ENCODE data around the gene DRC7.

DNA sequence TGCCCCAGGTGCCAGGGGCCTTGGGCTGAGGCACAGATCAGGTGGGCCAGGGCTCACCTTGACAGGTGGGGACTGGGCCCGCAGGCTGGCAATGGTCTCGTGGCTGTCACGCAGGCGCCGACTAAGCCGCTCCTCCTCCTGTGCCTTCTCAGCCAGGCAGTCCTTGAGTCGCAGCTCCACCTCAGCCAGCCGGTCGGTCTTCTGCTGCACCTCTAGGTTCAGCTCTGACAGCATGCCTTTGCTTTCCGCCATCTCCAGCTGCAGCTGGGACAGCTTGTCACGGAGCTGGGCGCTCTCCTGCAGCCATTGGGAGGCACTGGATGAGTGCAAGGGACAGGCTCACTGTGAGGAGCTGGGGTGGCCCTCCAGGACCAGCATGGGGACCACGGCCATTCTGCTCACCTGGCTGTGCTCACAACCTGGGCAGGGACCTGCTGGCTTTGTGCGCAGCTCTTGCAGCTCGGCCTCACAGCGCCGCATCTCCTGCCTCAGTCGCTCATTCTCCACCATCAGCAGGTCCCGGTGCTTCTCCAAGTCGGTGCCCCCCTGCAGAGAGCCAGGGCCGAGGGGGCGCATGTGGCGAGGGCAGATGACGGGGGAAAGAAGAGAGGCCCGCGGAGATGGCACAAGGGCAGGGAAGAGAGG is 76.7 kb downstream of the DRC7 start:
- no peak for TF ChIP-seq POLR2A (IDR thresholded peaks at IDR 0.05)
- TF ChIP-seq, protein P1, sequence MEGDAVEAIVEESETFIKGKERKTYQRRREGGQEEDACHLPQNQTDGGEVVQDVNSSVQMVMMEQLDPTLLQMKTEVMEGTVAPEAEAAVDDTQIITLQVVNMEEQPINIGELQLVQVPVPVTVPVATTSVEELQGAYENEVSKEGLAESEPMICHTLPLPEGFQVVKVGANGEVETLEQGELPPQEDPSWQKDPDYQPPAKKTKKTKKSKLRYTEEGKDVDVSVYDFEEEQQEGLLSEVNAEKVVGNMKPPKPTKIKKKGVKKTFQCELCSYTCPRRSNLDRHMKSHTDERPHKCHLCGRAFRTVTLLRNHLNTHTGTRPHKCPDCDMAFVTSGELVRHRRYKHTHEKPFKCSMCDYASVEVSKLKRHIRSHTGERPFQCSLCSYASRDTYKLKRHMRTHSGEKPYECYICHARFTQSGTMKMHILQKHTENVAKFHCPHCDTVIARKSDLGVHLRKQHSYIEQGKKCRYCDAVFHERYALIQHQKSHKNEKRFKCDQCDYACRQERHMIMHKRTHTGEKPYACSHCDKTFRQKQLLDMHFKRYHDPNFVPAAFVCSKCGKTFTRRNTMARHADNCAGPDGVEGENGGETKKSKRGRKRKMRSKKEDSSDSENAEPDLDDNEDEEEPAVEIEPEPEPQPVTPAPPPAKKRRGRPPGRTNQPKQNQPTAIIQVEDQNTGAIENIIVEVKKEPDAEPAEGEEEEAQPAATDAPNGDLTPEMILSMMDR (IDR thresholded peaks at IDR 0.05 in 8 of 11, conservative IDR thresholded peaks at IDR 0.05 in 3 of 11): no peak
- peak in 1 of 3 donors; percentile 11 for TF ChIP-seq POLR2AphosphoS5 (IDR thresholded peaks at IDR 0.05)

All from spleen (tissue), 7 donors.